HG03060 (cell line): ENCODE data around the gene ARAF.
"Not testable (repeated sequence)": the region's sequence is repeated elsewhere in the genome, so short reads cannot be mapped to it uniquely, and the experiment has no call there.

Experiments
- ATAC-seq: cut with Tn5 transposase; IDR thresholded peaks from one replicate; pipeline ENCODE4 v1.9.1; 2021; ENCODE audit warnings: low read depth, moderate number of reproducible peaks; ENCODE audit not compliant: unreplicated experiment

Gene ARAF

DNA sequence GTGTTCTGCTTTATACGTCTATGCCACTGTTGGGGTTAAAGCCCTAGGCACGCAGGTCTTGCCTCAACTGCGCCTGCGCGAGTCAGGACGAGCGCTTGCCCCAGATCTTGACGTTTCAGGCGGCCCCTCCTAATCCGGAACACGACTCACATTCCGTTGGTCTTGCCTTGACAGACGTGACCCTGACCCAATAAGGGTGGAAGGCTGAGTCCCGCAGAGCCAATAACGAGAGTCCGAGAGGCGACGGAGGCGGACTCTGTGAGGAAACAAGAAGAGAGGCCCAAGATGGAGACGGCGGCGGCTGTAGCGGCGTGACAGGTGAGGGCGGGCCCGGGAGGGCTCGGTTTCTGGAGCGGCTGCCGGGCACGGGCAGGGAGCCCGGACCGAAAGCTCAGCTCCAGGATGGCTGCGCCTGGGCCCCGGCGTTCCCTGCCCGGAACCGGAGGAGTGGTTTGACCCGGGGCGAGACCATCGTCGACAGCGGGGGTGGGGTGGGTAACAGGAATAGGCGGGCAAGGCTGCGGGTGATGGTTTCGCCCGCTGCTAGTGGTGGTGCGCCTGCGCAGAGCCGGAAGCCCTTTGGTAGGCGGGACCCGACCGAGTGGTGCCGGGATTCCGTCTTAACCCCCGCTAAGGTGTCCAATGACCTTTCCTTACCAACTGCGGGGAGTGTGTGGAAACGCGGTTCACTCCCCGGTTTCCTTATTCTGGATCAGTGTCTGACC lies at the start of gene ARAF:
Gene ARAF, plus strand, starts transcription at position 272 of the 725 bp plus-strand sequence. CDS start 1,763 bp downstream, outside the sequence.
- peak; percentile 78 for ATAC-seq

DNA sequence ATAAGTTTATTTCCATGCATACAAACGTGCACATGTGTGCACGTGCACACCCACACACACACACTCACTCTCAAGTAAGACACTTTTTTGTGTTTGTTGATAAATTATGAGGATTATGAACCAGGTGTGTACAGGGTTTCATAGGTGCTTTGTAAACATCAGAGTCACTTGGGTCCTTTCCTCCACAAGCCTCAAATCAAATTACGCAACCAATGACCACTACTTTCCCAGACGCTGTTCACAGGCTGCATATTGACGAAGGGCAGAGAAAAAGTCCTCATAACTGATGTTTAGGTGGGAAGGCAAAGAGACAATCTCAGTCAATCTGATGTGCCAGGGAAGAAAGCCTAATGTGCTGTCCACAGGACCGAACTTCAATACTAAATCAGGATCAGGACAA lies 48.6 kb upstream of the ARAF start:
- ATAC-seq = not testable (repeated sequence)

- not testable (repeated sequence) for ATAC-seq
Measured at GRCh38 chrX:47513034-47513965, 47.7 kb upstream of the ARAF start.

DNA sequence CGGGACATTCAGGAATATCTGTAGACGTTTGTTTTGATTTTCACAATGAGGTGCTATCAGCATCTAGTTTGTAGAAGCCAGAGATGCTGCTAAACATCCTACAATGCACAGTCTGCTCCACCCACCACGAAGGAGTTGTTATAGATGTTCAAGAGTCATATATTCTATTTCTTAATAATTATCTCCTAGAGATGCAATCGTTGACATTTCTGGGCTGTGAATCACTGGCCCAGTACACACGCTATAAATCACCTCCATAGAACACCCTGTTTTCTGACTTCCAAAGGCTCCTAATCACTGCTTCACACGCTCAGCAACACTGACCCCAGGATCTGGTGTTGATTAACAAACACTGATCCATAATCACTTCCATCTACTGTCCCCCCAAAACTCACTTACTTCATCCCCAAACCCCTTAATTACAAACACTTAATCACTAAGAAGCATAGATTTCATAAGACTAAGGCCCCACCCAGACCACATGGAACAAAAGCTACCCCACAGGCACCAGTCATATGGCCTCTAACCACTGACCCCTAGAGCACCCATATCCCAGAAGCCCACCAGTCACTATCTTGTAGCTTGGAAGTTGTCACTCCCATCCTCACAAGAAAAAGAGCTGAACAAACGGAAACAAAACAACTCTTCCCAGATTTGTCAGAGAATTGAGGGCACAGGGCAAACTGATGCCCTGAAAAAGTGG lies 46.3 kb upstream of the ARAF start:
- ATAC-seq = no peak

GRCh38 chrX:47515941-47516665 lies 44.9 kb upstream of the ARAF start:
- no peak for ATAC-seq

DNA sequence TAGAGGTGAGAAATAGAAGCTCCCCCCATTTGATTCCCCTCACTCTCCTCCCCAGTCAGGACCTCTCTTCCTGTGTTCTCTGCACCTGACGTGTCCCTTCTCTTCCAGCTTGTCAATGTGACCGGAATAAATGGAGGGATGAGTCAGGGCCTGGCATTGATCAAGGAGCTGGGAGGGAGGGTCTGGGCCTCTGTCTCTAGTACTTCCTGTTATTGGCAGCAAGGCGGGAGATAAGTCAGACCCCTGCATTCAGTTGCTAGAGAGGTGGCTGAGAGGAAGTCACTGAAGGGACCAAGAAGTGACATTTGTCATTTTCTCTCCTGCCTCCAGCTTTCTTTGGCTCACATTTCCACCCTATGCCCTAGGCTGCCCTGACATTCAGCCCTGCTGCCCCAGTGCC lies 42.9 kb upstream of the ARAF start:
- no peak for ATAC-seq

GRCh38 chrX:47523297-47523696 lies 37.7 kb upstream of the ARAF start:
- no peak for ATAC-seq

GRCh38 chrX:47523713-47524166 lies 37.3 kb upstream of the ARAF start:
- ATAC-seq = no peak

DNA sequence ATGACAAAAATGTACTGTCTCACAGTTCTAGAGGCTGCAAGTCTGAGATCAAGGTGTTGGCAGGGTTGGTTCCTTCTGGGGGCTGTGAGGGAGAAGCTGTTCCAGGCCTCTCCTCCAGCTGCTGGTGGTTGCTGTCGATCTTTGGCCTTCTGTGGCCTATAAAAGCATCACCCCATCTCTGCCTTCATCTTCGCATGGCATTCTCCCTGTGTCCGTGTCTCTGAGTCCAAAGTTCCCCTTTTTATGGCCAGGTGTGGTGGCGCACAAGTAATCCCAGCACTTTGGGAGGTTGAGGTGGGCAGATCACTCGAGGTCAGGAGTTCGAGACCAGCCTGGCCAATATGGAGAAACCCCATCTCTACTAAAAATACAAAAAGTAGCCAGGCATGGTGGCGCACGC lies 31.5 kb upstream of the ARAF start:
- no peak for ATAC-seq

GRCh38 chrX:47530049-47530448 lies 31.0 kb upstream of the ARAF start:
- ATAC-seq = no peak

DNA sequence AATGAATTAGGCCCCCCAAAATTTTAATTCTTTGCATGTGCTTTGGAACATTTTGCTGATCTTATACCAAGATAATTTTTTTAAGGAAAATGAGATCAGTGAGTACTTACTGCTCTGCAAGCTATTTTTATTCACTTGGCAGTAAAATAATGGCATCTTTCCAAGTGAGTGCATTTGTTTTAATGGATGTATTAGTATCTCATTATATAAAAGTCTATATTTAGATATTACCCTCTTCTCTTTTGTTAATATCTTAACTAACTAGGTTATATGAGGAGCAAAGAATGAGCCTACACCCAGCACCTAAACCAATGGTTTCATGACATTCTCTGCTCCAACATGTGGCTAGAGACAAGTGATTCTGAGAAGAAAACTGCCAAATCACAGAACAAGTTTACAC lies 21.1 kb upstream of the ARAF start:
- ATAC-seq = no peak

DNA sequence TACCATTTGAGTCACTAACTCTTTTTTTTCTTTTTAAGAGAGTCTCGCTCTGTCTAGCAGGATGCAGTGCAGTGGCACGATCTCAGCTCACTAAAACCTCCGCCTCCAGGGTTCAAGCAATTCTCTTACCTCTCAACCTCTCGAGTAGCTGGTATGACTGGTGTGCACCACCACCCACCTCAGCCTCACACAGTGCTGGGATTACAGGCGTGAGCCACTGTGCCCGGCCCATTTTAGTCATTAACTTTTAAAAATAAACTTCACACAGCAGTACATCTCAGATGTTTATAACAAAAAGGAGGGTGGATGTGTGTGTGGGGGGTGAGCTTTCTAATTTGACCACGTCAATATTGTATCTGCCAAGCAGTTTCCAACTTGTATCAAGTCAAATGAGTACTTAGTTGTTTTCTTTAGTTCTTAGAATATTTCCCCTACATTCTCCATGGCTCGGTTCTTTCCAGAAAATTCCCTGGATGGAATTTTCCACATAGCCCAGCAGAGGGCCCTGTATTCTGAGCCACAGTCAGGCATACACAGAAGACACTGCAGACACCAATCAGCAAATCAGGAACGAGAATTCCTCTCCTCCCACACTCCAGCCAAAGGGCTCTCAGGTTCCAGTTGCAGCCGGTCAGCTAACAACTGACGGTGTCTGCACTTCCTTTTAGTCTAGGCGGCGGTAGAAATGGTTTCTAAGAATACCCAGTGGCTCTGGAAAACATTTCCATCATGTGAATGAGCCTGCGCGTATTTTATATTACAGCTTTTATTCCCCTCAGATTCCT lies 20.1 kb upstream of the ARAF start:
- no peak for ATAC-seq

DNA sequence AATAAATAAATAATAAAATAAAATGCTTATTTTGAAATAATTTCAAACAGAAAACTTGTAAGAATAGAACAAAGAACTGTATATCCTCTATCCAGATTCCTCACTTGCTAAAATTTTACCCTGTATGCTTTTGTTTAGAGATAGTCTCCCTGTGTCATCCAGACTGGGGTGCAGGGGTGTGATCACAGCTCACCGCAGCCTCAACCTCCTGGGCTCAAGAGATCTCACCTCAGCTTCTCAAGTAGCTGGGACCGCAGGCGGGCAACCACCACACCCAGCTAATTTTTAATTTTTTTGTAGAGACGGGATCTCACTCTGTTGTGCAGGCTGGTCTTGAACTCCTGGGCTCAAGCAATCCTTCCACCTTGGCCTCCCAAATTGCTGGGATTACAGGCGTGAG lies 17.5 kb upstream of the ARAF start:
- ATAC-seq = no peak

GRCh38 chrX:47556045-47556623 lies 4.9 kb upstream of the ARAF start:
- peak; percentile 50 for ATAC-seq

DNA sequence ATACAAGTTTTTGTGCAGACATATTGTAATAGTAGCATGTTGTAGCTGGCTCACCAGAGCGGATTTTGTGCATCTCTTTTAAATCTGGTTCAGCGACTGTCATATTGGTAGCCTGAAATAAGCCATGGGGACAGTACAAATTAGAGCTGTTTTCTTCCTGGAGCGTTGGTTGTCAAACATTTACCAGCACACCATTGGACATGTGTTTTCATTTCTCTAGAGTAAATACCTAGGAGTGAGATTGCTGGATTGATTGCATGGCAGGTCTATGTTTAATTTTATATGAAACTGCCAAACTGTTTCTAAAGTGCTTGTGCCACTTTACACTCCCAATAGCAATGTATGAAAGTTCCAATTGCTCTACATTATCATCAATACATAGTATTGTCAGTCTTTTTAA lies 2.6 kb upstream of the ARAF start:
- ATAC-seq = no peak

DNA sequence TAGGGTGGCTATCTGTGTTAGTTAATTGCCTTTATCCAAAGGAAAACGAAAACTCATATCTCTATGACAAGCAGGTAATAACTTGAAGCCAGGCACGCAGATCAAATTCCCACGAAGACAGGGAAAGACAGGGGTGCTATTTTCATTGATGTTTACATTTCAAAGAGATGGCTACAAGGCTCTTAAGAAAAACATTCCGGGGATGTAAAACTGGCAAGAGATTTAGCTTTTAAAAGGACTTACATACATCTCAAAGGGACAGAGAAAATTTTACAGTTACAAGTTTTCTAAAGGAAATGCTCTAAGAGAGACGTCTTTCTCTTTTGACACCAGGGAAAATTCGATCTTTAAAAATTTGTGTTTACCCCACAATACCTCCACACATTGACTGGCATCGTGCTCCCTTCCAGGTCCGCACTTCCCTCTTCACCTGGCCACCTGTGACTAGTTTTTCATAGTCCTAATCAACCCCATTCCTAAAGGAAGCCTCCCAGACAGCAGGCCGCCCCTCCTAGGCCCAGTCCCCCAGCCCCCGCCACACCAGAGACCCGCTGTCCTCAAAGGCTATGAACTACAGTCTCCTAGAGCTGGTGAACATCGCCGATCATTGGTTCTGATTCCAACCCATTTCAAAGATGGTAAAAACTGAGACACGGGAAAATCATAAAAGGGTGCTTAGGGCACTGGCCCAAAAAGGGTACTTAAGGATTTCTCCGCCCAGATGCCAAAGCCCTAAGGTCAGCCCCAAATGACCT lies 649 bp upstream of the ARAF start:
- ATAC-seq = no peak

DNA sequence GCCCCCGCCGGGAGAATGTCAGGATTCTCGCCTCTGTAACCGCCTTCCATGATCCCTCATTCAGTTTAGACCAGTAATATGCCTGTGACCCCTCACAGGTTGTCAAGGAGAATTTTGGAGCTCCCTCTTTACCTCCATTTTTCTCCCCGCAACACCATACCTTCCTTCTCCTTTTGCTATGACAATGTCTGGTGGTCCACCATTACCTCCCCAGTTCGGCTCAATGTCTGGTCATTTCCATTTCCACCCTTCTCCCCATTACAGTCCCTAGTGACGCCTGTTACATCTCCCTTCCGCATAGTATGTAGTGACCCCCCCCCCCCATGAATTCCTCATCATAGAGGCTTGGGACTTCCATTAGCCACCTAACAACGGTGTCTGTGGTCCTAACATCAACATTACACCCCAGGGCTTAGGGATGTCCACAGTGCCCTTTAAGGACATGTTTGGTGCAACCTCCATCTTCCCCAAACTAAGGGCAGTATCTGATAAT lies 700 bp downstream of the ARAF start:
- no peak for ATAC-seq

GRCh38 chrX:47562615-47563243 lies 1.7 kb downstream of the ARAF start:
- ATAC-seq = no peak
